Activated naive CD4-positive, alpha-beta T cell treated with anti-CD3 and anti-CD28 coated beads, Interleukin-2, amount 50 U/mL, for 72 hours (primary cell): Measurements from ENCODE around the gene NR5A2. TPM values are rescaled to one million over a fixed set of nuclear protein-coding genes. Genes with fewer than 3 reads are reported as not detected.

Experiments used
- ATAC-seq, 2 donors: fragments of 150-1000 bp; cut with Tn5 transposase; 2 replicates each; pipeline ENCODE4 v1.10.0; 2021; ENCODE audit warnings: mild to moderate bottlenecking in 2 of 2, moderate library complexity in 2 of 2
- DNase-seq, 2 donors: peaks; one replicate each; pipeline ENCODE4 v3.0.0; 2021 to 2022; ENCODE audit warnings: low spot score in 2 of 2
- H3K27ac Mint-ChIP-seq, 2 donors: one replicate each; pipeline ENCODE4 v1.8.0; 2022; ENCODE audit warnings: mild to moderate bottlenecking in 2 of 2, mixed read lengths in 2 of 2
- H3K36me3 Mint-ChIP-seq, 2 donors: one replicate each; pipeline ENCODE4 v1.8.0; 2022; ENCODE audit warnings: mixed read lengths in 2 of 2
- H3K9me3 Mint-ChIP-seq, 2 donors: one replicate each; pipeline ENCODE4 v1.8.0; 2022; ENCODE audit warnings: mixed read lengths in 2 of 2
- total RNA-seq, 2 donors: library from RNA; stranded (reverse); gene quantifications; one replicate each; pipeline ENCODE4 v1.2.3, GENCODE V29; 2022

The NR5A2 gene
- total RNA-seq, 2 donors from 2014 or later = 0.16 TPM; not detected in 1

- Mint-ChIP-seq H3K9me3 (no peaks in the 10 kb centered on the region), H3K36me3 (peaks cover 0 to 11% of the 10 kb centered on the region in 2 donors), H3K27ac (no peak overlapping the region)
- DNase-seq = no peak
- ATAC-seq = no peak
These were observed 6.2 kb downstream of the NR5A2 start for GRCh38 chr1:200033511-200034261.

GRCh38 chr1:200034262-200034557 is 6.7 kb downstream of the NR5A2 start:
- H3K9me3 Mint-ChIP-seq = no peaks in the 10 kb centered on the region
- H3K36me3 Mint-ChIP-seq = peaks cover 0 to 11% of the 10 kb centered on the region in 2 donors
- H3K27ac Mint-ChIP-seq = no peak overlapping the region
- no peak for ATAC-seq
- no peak for DNase-seq

GRCh38 chr1:200034761-200035396 is 7.4 kb downstream of the NR5A2 start:
- Mint-ChIP-seq H3K9me3 (no peaks in the 10 kb centered on the region), H3K36me3 (peaks cover 0 to 11% of the 10 kb centered on the region in 2 donors), H3K27ac (no peak overlapping the region)
- ATAC-seq (no peak), DNase-seq (peak in 1 of 2 donors; percentile 3)

- no peak overlapping the region for H3K27ac Mint-ChIP-seq
- no peaks in the 10 kb centered on the region for H3K9me3 Mint-ChIP-seq
- peaks cover 0 to 15% of the 10 kb centered on the region in 2 donors for H3K36me3 Mint-ChIP-seq
These were observed 8.0 kb downstream of the NR5A2 start for GRCh38 chr1:200035397-200035955.

GRCh38 chr1:200035956-200036618 is 8.6 kb downstream of the NR5A2 start:
- DNase-seq (peak in 1 of 2 donors; percentile 11), ATAC-seq (no peak)
- no peak overlapping the region for H3K27ac Mint-ChIP-seq
- H3K36me3 Mint-ChIP-seq = peaks cover 0 to 15% of the 10 kb centered on the region in 2 donors
- H3K9me3 Mint-ChIP-seq = no peaks in the 10 kb centered on the region

More at GRCh38 chr1:200035397-200035955, 8.0 kb downstream of the NR5A2 start:
- ATAC-seq (no peak), DNase-seq (no peak)

GRCh38 chr1:200036619-200037270 is 9.2 kb downstream of the NR5A2 start:
- Mint-ChIP-seq H3K36me3 (peaks cover 0 to 19% of the 10 kb centered on the region in 2 donors), H3K27ac (no peak overlapping the region), H3K9me3 (no peaks in the 10 kb centered on the region)
- DNase-seq (peak in 1 of 2 donors; percentile 3), ATAC-seq (no peak)

- Mint-ChIP-seq H3K27ac (no peak overlapping the region), H3K36me3 (peaks cover 0 to 20% of the 10 kb centered on the region in 2 donors), H3K9me3 (no peaks in the 10 kb centered on the region)
- DNase-seq = no peak
- no peak for ATAC-seq
These were observed 10.0 kb downstream of the NR5A2 start for GRCh38 chr1:200037501-200037900.

- ATAC-seq = no peak
- no peaks in the 10 kb centered on the region for H3K9me3 Mint-ChIP-seq
- peaks cover 0 to 23% of the 10 kb centered on the region in 2 donors for H3K36me3 Mint-ChIP-seq
- DNase-seq = no peak
- H3K27ac Mint-ChIP-seq = no peak overlapping the region
These were observed 10.4 kb downstream of the NR5A2 start for GRCh38 chr1:200037904-200038303.

GRCh38 chr1:200038325-200038980 is 10.9 kb downstream of the NR5A2 start:
- Mint-ChIP-seq H3K9me3 (no peaks in the 10 kb centered on the region), H3K27ac (no peak overlapping the region), H3K36me3 (peaks cover 0 to 26% of the 10 kb centered on the region in 2 donors)
- ATAC-seq (no peak), DNase-seq (peak in 1 of 2 donors; percentile 4)

GRCh38 chr1:200038981-200039848 is 11.7 kb downstream of the NR5A2 start:
- Mint-ChIP-seq H3K27ac (no peak overlapping the region), H3K36me3 (peaks cover 0 to 26% of the 10 kb centered on the region in 2 donors), H3K9me3 (no peaks in the 10 kb centered on the region)
- ATAC-seq (peak; percentile 16 to 61), DNase-seq (peak in 1 of 2 donors; percentile 42)

GRCh38 chr1:200039849-200040474 is 12.5 kb downstream of the NR5A2 start:
- ATAC-seq (no peak), DNase-seq (peak in 1 of 2 donors; percentile 9)
- no peaks in the 10 kb centered on the region for H3K9me3 Mint-ChIP-seq
- no peak overlapping the region for H3K27ac Mint-ChIP-seq
- peaks cover 0 to 26% of the 10 kb centered on the region in 2 donors for H3K36me3 Mint-ChIP-seq

GRCh38 chr1:200040481-200041138 is 13.1 kb downstream of the NR5A2 start:
- Mint-ChIP-seq H3K27ac (no peak overlapping the region), H3K9me3 (no peaks in the 10 kb centered on the region), H3K36me3 (peaks cover 0 to 26% of the 10 kb centered on the region in 2 donors)
- ATAC-seq (peak in 1 of 2 donors; percentile 31), DNase-seq (peak in 1 of 2 donors; percentile 8)

- Mint-ChIP-seq H3K36me3 (peaks cover 0 to 26% of the 10 kb centered on the region in 2 donors), H3K27ac (no peak overlapping the region), H3K9me3 (no peaks in the 10 kb centered on the region)
- DNase-seq (peak in 1 of 2 donors; percentile 8), ATAC-seq (no peak)
These were observed 14.0 kb downstream of the NR5A2 start for GRCh38 chr1:200041337-200042118.

GRCh38 chr1:200042119-200042551 is 14.6 kb downstream of the NR5A2 start:
- Mint-ChIP-seq H3K27ac (no peak overlapping the region), H3K36me3 (peaks cover 0 to 26% of the 10 kb centered on the region in 2 donors), H3K9me3 (no peaks in the 10 kb centered on the region)
- ATAC-seq = no peak
- DNase-seq = peak in 1 of 2 donors; percentile 2
